Naive B cell (primary cell): Measurements from ENCODE around the gene SALL4. TPM values are rescaled to one million over a fixed set of nuclear protein-coding genes. Genes with fewer than 3 reads are reported as not detected.
"Not testable (repeated sequence)": the region's sequence is repeated elsewhere in the genome, so short reads cannot be mapped to it uniquely, and the experiment has no call there.

ENCODE experiments used
- ATAC-seq, 2 donors: fragments of 150-1000 bp; cut with Tn5 transposase; 2 replicates each; pipeline ENCODE4 v1.10.0; 2021; ENCODE audit warnings: low read depth in 2 of 2, mild to moderate bottlenecking in 2 of 2, moderate library complexity in 2 of 2
- DNase-seq: peaks from one replicate; pipeline ENCODE4 v3.0.0; 2022
- H3K27ac Mint-ChIP-seq, 6 donors: one replicate each; pipeline ENCODE4 v1.8.0; 2020 to 2022; ENCODE audit warnings: mild to moderate bottlenecking in 6 of 6, mixed read lengths in 6 of 6, moderate library complexity in 5 of 6, inconsistent platforms in 2 of 6
- H3K27me3 Mint-ChIP-seq, 3 donors: one replicate each; pipeline ENCODE4 v1.8.0; 2021 to 2022; ENCODE audit warnings: mixed read lengths in 3 of 3, mild to moderate bottlenecking in 1 of 3
- H3K36me3 Mint-ChIP-seq, 2 donors: one replicate each; pipeline ENCODE4 v1.8.0; 2020 to 2022; ENCODE audit warnings: mixed read lengths in 2 of 2, inconsistent platforms in 1 of 2, mild to moderate bottlenecking in 1 of 2
- H3K4me1 Mint-ChIP-seq, 3 donors: one replicate each; pipeline ENCODE4 v1.8.0; 2020 to 2022; ENCODE audit warnings: mixed read lengths in 3 of 3, inconsistent platforms in 1 of 3, mild to moderate bottlenecking in 1 of 3, moderate library complexity in 1 of 3
- H3K4me3 Mint-ChIP-seq, 8 donors: one replicate each; pipeline ENCODE4 v1.8.0; 2020 to 2022; ENCODE audit warnings: mild to moderate bottlenecking in 8 of 8, mixed read lengths in 8 of 8, moderate library complexity in 8 of 8, inconsistent platforms in 2 of 8
- H3K9me3 Mint-ChIP-seq, 7 donors: one replicate each; pipeline ENCODE4 v1.8.0; 2020 to 2022; ENCODE audit warnings: mixed read lengths in 7 of 7, mild to moderate bottlenecking in 5 of 7, inconsistent platforms in 2 of 7, moderate library complexity in 1 of 7
- polyA plus RNA-seq, 6 donors: library from polyadenylated mRNA; unstranded; fragments of 300-500 nt; fragmentation: Illumina TruSeq; gene quantifications; one replicate each; pipeline ENCODE4 v1.2.3, GENCODE V29; 2021; ENCODE audit warnings: low read depth in 6 of 6

The SALL4 gene
- polyA plus RNA-seq, result not detected

DNA sequence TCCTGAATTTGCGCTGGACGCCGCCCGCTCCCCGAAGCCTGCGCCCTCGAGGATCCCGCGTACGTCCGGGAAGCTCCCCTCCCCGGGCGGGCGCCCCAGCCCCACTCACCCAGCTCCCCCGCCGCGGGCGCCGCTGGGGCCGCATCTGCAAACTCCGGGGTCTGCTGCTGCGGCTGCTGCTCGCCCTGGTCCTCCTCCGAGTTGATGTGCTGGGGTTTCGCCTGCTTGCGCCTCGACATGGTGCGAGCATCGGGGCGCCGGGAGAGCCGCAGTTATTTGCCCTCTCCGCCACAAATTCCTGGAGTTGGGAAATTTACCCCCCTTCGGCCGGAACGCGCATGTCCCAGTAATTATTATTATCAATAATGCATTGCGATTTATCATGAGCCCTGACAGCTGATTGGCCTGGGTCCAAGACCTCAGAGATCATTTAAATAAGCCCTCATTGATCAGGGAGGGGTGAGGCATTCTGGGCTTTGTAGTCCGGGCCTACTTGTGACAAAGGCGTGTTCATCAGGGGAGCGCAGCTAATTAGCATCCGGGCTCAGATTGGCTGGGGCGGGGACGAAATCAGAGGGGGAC is at the start of gene SALL4:
SALL4 (minus strand) TSS at position 352 of the 582 bp plus-strand sequence; CDS start at position 239, 113 bp downstream.
- Mint-ChIP-seq H3K36me3 (no peaks in the 10 kb centered on the region), H3K27ac (no peak within 1 kb of the TSS), H3K27me3 (peaks cover 41 to 77% (median 61%) of the 10 kb centered on the region in 3 donors), H3K4me1 (peaks cover 3 to 12% (median 6%) of the 10 kb centered on the region in 3 donors), H3K4me3 (peak within 1 kb of the TSS in 3 of 8 donors; percentile 35 to 51 (median 44)), H3K9me3 (peaks cover 0 to 1% (median 0%) of the 10 kb centered on the region in 7 donors)
- DNase-seq (no peak), ATAC-seq (no peak)

DNA sequence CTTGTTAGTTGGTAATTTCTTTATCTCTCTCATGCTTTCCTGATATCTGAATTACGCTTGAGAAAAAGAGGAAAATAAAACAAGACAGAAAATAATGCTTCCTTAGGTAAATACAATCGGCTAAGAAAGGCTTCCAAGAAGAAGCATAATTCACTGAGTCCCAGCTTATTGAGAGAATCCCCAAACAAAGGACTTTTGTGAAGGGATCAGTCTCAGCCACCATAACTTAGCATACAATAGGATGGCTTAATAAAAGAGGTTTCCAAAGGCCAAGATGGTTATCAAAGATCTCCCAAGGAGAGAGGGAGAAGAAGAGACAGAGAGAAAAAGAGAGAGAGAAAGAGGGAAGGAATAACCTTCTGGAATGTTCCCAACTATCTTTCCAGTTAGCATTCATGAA is 46.0 kb upstream of the SALL4 start:
- Mint-ChIP-seq H3K4me1 (no peaks in the 10 kb centered on the region), H3K27ac (no peak overlapping the region), H3K4me3 (no peak overlapping the region), H3K9me3 (peaks cover 0 to 3% (median 0%) of the 10 kb centered on the region in 7 donors), H3K27me3 (peaks cover 0 to 5% (median 3%) of the 10 kb centered on the region in 3 donors), H3K36me3 (no peaks in the 10 kb centered on the region)
- DNase-seq, result no peak
- ATAC-seq, result no peak

DNA sequence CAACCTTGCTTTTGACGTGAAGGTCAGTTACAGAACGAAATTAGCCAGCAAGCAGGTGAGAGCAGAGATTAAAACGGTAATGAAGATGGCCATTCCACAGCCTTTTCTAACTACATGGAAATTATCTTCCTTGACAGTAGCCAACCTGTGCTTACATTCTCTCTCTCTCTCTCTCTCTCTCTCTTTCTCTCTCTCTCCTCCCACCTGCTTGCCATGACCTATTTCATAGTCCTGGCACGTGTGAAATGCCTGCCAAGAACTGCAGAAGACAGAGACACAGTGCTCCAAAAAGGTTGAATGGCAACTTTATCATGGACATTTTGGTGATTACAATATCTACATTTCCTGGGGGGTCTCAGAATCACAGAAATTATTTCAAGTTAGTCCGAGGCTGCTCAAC is 38.5 kb upstream of the SALL4 start:
- H3K36me3 Mint-ChIP-seq, result peaks cover 0 to 6% of the 10 kb centered on the region in 2 donors
- peaks cover 4 to 16% (median 13%) of the 10 kb centered on the region in 3 donors for H3K27me3 Mint-ChIP-seq
- H3K4me3 Mint-ChIP-seq, result no peak overlapping the region
- H3K9me3 Mint-ChIP-seq, result peaks cover 0 to 3% (median 0%) of the 10 kb centered on the region in 7 donors
- no peak for ATAC-seq
- no peak for DNase-seq
- no peaks in the 10 kb centered on the region for H3K4me1 Mint-ChIP-seq
- no peak overlapping the region for H3K27ac Mint-ChIP-seq

GRCh38 chr20:51837876-51838420 is 35.6 kb upstream of the SALL4 start:
- no peak for DNase-seq
- Mint-ChIP-seq H3K9me3 (peaks cover 0 to 3% (median 0%) of the 10 kb centered on the region in 7 donors), H3K4me1 (no peaks in the 10 kb centered on the region), H3K4me3 (no peak overlapping the region), H3K36me3 (peaks cover 0 to 6% of the 10 kb centered on the region in 2 donors), H3K27ac (peak overlapping the region in 1 of 6 donors; percentile 7), H3K27me3 (peaks cover 9 to 11% (median 10%) of the 10 kb centered on the region in 3 donors)
- no peak for ATAC-seq

- H3K27me3 Mint-ChIP-seq, result peaks cover 7 to 11% (median 10%) of the 10 kb centered on the region in 3 donors
- ATAC-seq (no peak), DNase-seq (no peak)
- peaks cover 0 to 6% of the 10 kb centered on the region in 2 donors for H3K36me3 Mint-ChIP-seq
- peaks cover 0 to 3% (median 0%) of the 10 kb centered on the region in 7 donors for H3K9me3 Mint-ChIP-seq
- H3K4me1 Mint-ChIP-seq, result no peaks in the 10 kb centered on the region
- no peak overlapping the region for H3K27ac Mint-ChIP-seq
- H3K4me3 Mint-ChIP-seq, result no peak overlapping the region
Measured at GRCh38 chr20:51837436-51837835, 35.1 kb upstream of the SALL4 start.

DNA sequence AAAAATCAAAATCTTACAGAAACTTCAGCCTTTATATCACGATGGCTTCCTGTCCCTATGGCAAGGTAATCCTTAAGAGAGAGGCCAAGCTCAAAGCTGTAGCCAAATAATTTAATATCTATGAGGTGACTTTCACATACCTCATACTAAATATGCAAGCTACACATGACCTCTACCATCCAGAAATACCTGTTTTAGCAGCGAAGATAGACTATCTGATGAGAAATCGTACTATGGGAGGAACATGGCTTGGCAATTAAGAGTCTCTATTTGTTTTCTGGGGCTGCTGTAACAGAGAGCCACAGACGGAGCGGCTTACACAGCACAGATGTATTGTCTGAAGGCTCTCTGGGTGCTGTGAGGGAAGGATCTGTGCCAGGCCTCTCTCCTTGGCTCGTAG is 31.0 kb upstream of the SALL4 start:
- ATAC-seq (no peak), DNase-seq (no peak)
- Mint-ChIP-seq H3K27ac (no peak overlapping the region), H3K4me3 (no peak overlapping the region), H3K36me3 (no peaks in the 10 kb centered on the region), H3K9me3 (peaks cover 0 to 1% (median 0%) of the 10 kb centered on the region in 7 donors), H3K4me1 (peaks cover 0 to 8% (median 7%) of the 10 kb centered on the region in 3 donors), H3K27me3 (peaks cover 0 to 11% (median 6%) of the 10 kb centered on the region in 3 donors)

- no peak overlapping the region for H3K4me3 Mint-ChIP-seq
- H3K9me3 Mint-ChIP-seq, result peaks cover 0 to 1% (median 0%) of the 10 kb centered on the region in 7 donors
- DNase-seq, result no peak
- peaks cover 0 to 9% (median 9%) of the 10 kb centered on the region in 3 donors for H3K4me1 Mint-ChIP-seq
- H3K27me3 Mint-ChIP-seq, result peaks cover 0 to 6% (median 5%) of the 10 kb centered on the region in 3 donors
- H3K27ac Mint-ChIP-seq, result no peak overlapping the region
- ATAC-seq, result no peak
- no peaks in the 10 kb centered on the region for H3K36me3 Mint-ChIP-seq
Measured at GRCh38 chr20:51832276-51832675, 30.0 kb upstream of the SALL4 start.

- ATAC-seq (no peak), DNase-seq (no peak)
- Mint-ChIP-seq H3K27ac (no peak overlapping the region), H3K9me3 (peaks cover 0 to 1% (median 0%) of the 10 kb centered on the region in 7 donors), H3K27me3 (peaks cover 0 to 6% (median 5%) of the 10 kb centered on the region in 3 donors), H3K4me3 (no peak overlapping the region), H3K4me1 (peaks cover 0 to 9% (median 9%) of the 10 kb centered on the region in 3 donors), H3K36me3 (no peaks in the 10 kb centered on the region)
Measured at GRCh38 chr20:51831866-51832265, 29.5 kb upstream of the SALL4 start.

DNA sequence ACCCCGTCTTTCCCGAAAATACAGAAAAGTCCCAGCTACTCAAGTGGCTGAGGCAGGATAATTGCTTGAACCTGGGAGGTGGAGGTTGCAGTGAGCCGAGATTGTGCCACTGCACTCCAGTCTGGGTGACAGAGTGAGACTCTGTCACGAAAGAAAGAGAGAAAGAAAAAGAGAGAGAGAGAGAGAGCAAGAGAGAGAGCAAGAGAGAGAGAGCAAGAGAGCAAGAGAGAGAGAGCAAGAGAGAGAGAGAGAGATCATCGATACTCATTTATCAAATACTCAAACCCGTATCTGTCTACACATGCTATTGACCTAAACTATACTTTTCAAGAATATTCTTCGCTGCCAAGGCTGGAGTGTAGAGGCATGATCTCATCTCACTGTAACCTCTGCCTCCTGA is 28.2 kb upstream of the SALL4 start:
- H3K27me3 Mint-ChIP-seq, result peaks cover 0 to 6% (median 5%) of the 10 kb centered on the region in 3 donors
- H3K27ac Mint-ChIP-seq, result no peak overlapping the region
- DNase-seq (no peak), ATAC-seq (no peak)
- no peak overlapping the region for H3K4me3 Mint-ChIP-seq
- H3K9me3 Mint-ChIP-seq, result peaks cover 0 to 1% (median 0%) of the 10 kb centered on the region in 7 donors
- H3K4me1 Mint-ChIP-seq, result peaks cover 0 to 9% (median 9%) of the 10 kb centered on the region in 3 donors
- H3K36me3 Mint-ChIP-seq, result no peaks in the 10 kb centered on the region

- Mint-ChIP-seq H3K36me3 (no peaks in the 10 kb centered on the region), H3K27ac (peak overlapping the region in 1 of 6 donors; percentile 3), H3K27me3 (no peaks in the 10 kb centered on the region), H3K9me3 (no peaks in the 10 kb centered on the region), H3K4me3 (peak overlapping the region in 1 of 8 donors; percentile 35), H3K4me1 (peaks cover 0 to 9% (median 9%) of the 10 kb centered on the region in 3 donors)
- ATAC-seq, result no peak
- DNase-seq, result no peak
Measured at GRCh38 chr20:51828762-51829161, 26.4 kb upstream of the SALL4 start.

DNA sequence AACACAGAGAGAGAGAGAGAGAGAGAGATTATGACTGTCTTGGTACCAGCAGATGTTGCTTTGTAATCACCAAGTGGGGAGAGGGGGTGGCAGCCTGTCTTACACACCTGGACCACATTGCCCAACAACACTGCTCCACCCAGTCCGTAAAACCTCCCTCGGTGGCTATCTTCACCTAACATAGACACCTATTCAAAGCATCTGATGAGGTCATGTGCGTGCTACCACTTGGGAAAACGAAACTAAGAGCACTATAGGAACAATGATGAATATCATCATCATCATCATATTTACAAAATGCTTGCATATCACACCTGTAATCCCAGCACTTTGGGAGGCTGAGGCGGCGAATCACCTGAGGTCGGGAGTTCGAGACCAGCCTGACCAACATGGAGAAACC is 24.1 kb upstream of the SALL4 start:
- no peak for DNase-seq
- no peaks in the 10 kb centered on the region for H3K36me3 Mint-ChIP-seq
- H3K4me3 Mint-ChIP-seq, result no peak overlapping the region
- peaks cover 0 to 2% (median 0%) of the 10 kb centered on the region in 3 donors for H3K27me3 Mint-ChIP-seq
- H3K27ac Mint-ChIP-seq, result no peak overlapping the region
- peaks cover 3 to 13% (median 11%) of the 10 kb centered on the region in 3 donors for H3K4me1 Mint-ChIP-seq
- ATAC-seq, result no peak
- H3K9me3 Mint-ChIP-seq, result no peaks in the 10 kb centered on the region

GRCh38 chr20:51818479-51819008 is 16.2 kb upstream of the SALL4 start:
- H3K9me3 Mint-ChIP-seq, result peaks cover 0 to 1% (median 0%) of the 10 kb centered on the region in 7 donors
- H3K27ac Mint-ChIP-seq, result no peak overlapping the region
- H3K27me3 Mint-ChIP-seq, result peaks cover 8 to 21% (median 8%) of the 10 kb centered on the region in 3 donors
- H3K36me3 Mint-ChIP-seq, result no peaks in the 10 kb centered on the region
- no peak for ATAC-seq
- DNase-seq, result no peak
- no peak overlapping the region for H3K4me3 Mint-ChIP-seq
- H3K4me1 Mint-ChIP-seq, result peaks cover 4 to 6% (median 6%) of the 10 kb centered on the region in 3 donors

DNA sequence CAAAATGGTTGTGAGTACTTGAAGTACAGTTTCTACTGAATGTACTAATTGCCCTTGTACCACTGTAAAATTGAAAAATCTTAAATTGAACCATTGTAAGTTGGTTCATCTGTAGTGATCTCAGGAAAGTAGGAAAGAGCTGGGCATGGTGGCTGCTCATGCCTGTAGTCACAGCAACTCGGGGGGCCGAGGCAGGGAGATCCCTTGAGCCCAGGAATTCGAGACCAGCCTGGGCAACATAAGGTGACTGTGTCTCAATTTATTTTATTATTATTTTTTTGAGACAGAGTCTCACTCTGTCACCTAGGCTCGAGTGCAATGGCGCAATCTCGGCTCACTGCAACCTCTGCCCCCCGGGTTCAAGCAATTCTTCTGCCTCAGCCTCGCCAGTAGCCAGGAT is 14.5 kb upstream of the SALL4 start:
- ATAC-seq, H3K4me1 Mint-ChIP-seq, H3K36me3 Mint-ChIP-seq, DNase-seq, H3K9me3 Mint-ChIP-seq, H3K4me3 Mint-ChIP-seq, H3K27ac Mint-ChIP-seq: not testable (repeated sequence)
- peaks cover 8 to 29% (median 12%) of the 10 kb centered on the region in 3 donors for H3K27me3 Mint-ChIP-seq
